GM12878 (cell line): ENCODE data around the gene HES7. TPM values are rescaled to one million over a fixed set of nuclear protein-coding genes. Genes with fewer than 3 reads are reported as not detected.

Source experiments
- BACH1 ChIP-seq: fragments of 450-650 bp; IDR thresholded peaks from 2 replicates; pipeline ENCODE4 v1.6.1; 2017; ENCODE audit warnings: mild to moderate bottlenecking, borderline replicate concordance
- BMI1 ChIP-seq: fragments of 450-650 bp; IDR thresholded peaks from 2 replicates; pipeline ENCODE4 v1.6.1; 2016; ENCODE audit warnings: mild to moderate bottlenecking, moderate library complexity, borderline replicate concordance
- CBFB ChIP-seq: IDR thresholded peaks from 2 replicates; pipeline ENCODE4 v1.6.1; 2016; ENCODE audit warnings: antibody characterized with exemption, low read depth
- ETV6 ChIP-seq, 2 experiments: fragments of 450-650 bp in 1 of 2; IDR thresholded peaks in 1 of 2; conservative IDR thresholded peaks in 1 of 2; 2 replicates each; pipeline ENCODE4 v1.6.1; 2014; ENCODE audit warnings: antibody characterized with exemption in 1 of 2, borderline replicate concordance in 1 of 2, low read depth in 1 of 2, mild to moderate bottlenecking in 1 of 2, moderate library complexity in 1 of 2
- GABPA ChIP-seq: IDR thresholded peaks from 2 replicates; pipeline ENCODE4 v1.6.1; 2014; ENCODE audit warnings: antibody characterized with exemption, low read depth, mild to moderate bottlenecking, inconsistent platforms
- GATAD2B ChIP-seq: fragments of 450-650 bp; conservative IDR thresholded peaks from 2 replicates; pipeline ENCODE4 v1.6.1; 2017; ENCODE audit warnings: low read depth, mild to moderate bottlenecking, moderate library complexity
- HCFC1 ChIP-seq: fragments of 150-350 bp; IDR thresholded peaks from 2 replicates; pipeline ENCODE4 v1.6.1; 2014; ENCODE audit warnings: low read length
- LARP7 ChIP-seq: fragments of 450-650 bp; IDR thresholded peaks from 2 replicates; pipeline ENCODE4 v1.6.1; 2017; ENCODE audit warnings: mild to moderate bottlenecking
- NFYA ChIP-seq: IDR thresholded peaks from 2 replicates; pipeline ENCODE4 v1.6.1; 2011; ENCODE audit warnings: low read depth, mild to moderate bottlenecking, low read length, improper control_type of control experiment, borderline replicate concordance
- PML ChIP-seq: IDR thresholded peaks from 2 replicates; pipeline ENCODE4 v1.6.1; 2012; ENCODE audit warnings: low read length, inconsistent platforms
- RAD21 ChIP-seq: IDR thresholded peaks from 2 replicates; pipeline ENCODE4 v1.6.1; 2011; ENCODE audit warnings: mild to moderate bottlenecking, low read depth, low read length, moderate library complexity; ENCODE audit not compliant: insufficient read depth
- SMC3 ChIP-seq: IDR thresholded peaks from 2 replicates; pipeline ENCODE4 v1.6.1; 2011; ENCODE audit warnings: low read length, improper control_type of control experiment, borderline replicate concordance
- SUZ12 ChIP-seq: fragments of 200-600 bp; sonication (generic); IDR thresholded peaks from one replicate; pipeline ENCODE4 v1.6.1; 2018; ENCODE audit warnings: antibody characterized with exemption, mild to moderate bottlenecking; ENCODE audit not compliant: unreplicated experiment
- TARDBP ChIP-seq: IDR thresholded peaks from 2 replicates; pipeline ENCODE4 v1.6.1; 2016; ENCODE audit warnings: borderline replicate concordance
- WRNIP1 ChIP-seq: IDR thresholded peaks from 2 replicates; pipeline ENCODE4 v1.6.1; 2011; ENCODE audit warnings: low read depth, low read length, improper control_type of control experiment, borderline replicate concordance
- ZNF207 ChIP-seq: fragments of 450-650 bp; IDR thresholded peaks from 2 replicates; pipeline ENCODE4 v1.6.1; 2014; ENCODE audit warnings: antibody characterized with exemption, mild to moderate bottlenecking, borderline replicate concordance
- ZNF217 ChIP-seq: fragments of 450-650 bp; IDR thresholded peaks from 2 replicates; pipeline ENCODE4 v1.6.1; 2017; ENCODE audit warnings: antibody characterized with exemption, mild to moderate bottlenecking
- polyA plus RNA-seq, 11 experiments: library from polyadenylated mRNA; depleted of rRNA in 4 of 11; unstranded in 6 of 11; stranded (reverse) in 5 of 11; fragments of >200 nt; fragmentation: Nextera tagmentation in 4 of 11; fragmentation: Illumina TruSeq in 1 of 11; extraction: Ambion mirVana in 4 of 11; extraction: Trizol in 1 of 11; gene quantifications; 1 replicate in 1 of 11; 2 replicates in 10 of 11; pipeline versions ENCODE4 v1.2.1 to v1.2.3, GENCODE V29; 2011 to 2016; ENCODE audit warnings: inconsistent platforms in 2 of 11, missing spikeins in 2 of 11, low read depth in 1 of 11
- total RNA-seq, 4 experiments: library from RNA; depleted of rRNA in 3 of 4; stranded (reverse); fragments of >200 nt in 3 of 4; fragmentation: Illumina TruSeq in 1 of 4; extraction: Trizol in 1 of 4; gene quantifications; 2 replicates each; pipeline versions ENCODE4 v1.2.1 to v1.2.3, GENCODE V29; 2013 to 2021
- TF ChIP-seq, protein P1 (sequence below): IDR thresholded peaks from 2 replicates; pipeline ENCODE4 v1.6.1; 2011; ENCODE audit warnings: low read depth, low read length, improper control_type of control experiment, borderline replicate concordance
- TF ChIP-seq, protein P2 (sequence below): fragments of 450-650 bp; formaldehyde crosslinking; IDR thresholded peaks from 2 replicates; pipeline ENCODE4 v1.5.0; 2022; ENCODE audit warnings: mild to moderate bottlenecking, missing genetic modification characterization
- TF ChIP-seq, protein P3 (sequence below): fragments of 150-350 bp; IDR thresholded peaks from 2 replicates; pipeline ENCODE4 v1.6.1; 2016; ENCODE audit warnings: low read depth, low read length

HES7 gene
- total and polyA plus RNA-seq, 10 of the 15 experiments (the other 5 are each of a cell fraction or from before 2014, with no cell fraction given), result 0.07 to 1.3 (median 0.63) TPM; not detected in 4

DNA sequence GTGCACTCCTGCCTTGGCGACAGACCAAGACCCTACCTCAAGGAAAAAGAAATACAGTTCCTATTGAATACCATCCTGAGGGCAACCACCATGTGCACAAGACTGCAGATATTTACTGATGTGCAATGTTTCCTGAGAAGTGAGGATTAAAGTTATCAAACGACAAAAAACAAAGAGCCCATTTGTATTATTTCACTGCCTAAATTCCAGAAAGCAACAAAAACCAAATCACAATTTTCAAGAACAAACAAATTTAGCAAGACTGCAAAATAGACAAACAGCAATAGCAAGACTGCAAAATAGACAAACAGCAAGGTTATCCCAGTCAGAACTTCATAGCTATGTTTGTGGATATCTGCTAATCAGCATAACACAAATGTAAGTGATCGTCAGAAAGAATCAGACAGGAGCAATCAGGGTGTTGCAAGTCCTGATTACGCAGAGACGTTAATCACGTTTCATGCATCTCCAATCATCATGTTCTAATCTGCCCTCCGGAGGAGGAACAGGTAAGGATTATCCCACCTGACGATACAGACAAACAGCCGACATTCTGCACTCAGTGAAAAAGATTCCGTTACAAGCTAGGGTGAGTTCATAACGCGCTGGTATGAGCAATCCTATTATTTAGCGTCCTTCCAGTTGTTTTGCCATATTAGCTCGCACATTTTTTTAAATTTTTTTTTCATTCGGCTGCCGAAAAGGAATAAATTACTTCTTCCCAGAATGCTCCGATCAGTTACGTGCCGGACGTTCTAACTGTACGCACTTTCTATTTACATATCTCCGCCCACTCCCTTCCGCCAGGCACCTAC is 49.4 kb upstream of the HES7 start (continued):
- TF ChIP-seq, protein P1, sequence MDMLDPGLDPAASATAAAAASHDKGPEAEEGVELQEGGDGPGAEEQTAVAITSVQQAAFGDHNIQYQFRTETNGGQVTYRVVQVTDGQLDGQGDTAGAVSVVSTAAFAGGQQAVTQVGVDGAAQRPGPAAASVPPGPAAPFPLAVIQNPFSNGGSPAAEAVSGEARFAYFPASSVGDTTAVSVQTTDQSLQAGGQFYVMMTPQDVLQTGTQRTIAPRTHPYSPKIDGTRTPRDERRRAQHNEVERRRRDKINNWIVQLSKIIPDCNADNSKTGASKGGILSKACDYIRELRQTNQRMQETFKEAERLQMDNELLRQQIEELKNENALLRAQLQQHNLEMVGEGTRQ, result no peak
- TF ChIP-seq CBFB, result peak; percentile 100
- no peak for TF ChIP-seq NFYA
- 0 out of 2 replicates have a peak, but pooled peaks have one; percentile 33 for TF ChIP-seq ZNF217
- TF ChIP-seq BMI1, result peak; percentile 98
- TF ChIP-seq LARP7, result peak; percentile 93
- TF ChIP-seq RAD21, result no peak
- no peak for TF ChIP-seq SUZ12
- peak; percentile 100 for TF ChIP-seq PML
- TF ChIP-seq HCFC1, result peak; percentile 72
- TF ChIP-seq BACH1, result peak; percentile 100
- TF ChIP-seq WRNIP1, result no peak
- TF ChIP-seq, protein P2, sequence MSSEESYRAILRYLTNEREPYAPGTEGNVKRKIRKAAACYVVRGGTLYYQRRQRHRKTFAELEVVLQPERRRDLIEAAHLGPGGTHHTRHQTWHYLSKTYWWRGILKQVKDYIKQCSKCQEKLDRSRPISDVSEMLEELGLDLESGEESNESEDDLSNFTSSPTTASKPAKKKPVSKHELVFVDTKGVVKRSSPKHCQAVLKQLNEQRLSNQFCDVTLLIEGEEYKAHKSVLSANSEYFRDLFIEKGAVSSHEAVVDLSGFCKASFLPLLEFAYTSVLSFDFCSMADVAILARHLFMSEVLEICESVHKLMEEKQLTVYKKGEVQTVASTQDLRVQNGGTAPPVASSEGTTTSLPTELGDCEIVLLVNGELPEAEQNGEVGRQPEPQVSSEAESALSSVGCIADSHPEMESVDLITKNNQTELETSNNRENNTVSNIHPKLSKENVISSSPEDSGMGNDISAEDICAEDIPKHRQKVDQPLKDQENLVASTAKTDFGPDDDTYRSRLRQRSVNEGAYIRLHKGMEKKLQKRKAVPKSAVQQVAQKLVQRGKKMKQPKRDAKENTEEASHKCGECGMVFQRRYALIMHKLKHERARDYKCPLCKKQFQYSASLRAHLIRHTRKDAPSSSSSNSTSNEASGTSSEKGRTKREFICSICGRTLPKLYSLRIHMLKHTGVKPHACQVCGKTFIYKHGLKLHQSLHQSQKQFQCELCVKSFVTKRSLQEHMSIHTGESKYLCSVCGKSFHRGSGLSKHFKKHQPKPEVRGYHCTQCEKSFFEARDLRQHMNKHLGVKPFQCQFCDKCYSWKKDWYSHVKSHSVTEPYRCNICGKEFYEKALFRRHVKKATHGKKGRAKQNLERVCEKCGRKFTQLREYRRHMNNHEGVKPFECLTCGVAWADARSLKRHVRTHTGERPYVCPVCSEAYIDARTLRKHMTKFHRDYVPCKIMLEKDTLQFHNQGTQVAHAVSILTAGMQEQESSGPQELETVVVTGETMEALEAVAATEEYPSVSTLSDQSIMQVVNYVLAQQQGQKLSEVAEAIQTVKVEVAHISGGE (CRISPR knock-in tag), result peak; percentile 81
- no peak for TF ChIP-seq SMC3
- peak; percentile 68 for TF ChIP-seq GABPA
- peak in 1 of 2 experiments; percentile 85; a peak in 1 of 4 replicates for TF ChIP-seq ETV6 (conservative IDR thresholded peaks at IDR 0.05 in 1 of 2, IDR thresholded peaks at IDR 0.05 in 1 of 2; ENCODE audit: borderline replicate concordance in 1 of 2, low read depth in 1 of 2)
- TF ChIP-seq ZNF207, result no peak; the same call in 1 of the 2 replicates
- TF ChIP-seq, protein P3, sequence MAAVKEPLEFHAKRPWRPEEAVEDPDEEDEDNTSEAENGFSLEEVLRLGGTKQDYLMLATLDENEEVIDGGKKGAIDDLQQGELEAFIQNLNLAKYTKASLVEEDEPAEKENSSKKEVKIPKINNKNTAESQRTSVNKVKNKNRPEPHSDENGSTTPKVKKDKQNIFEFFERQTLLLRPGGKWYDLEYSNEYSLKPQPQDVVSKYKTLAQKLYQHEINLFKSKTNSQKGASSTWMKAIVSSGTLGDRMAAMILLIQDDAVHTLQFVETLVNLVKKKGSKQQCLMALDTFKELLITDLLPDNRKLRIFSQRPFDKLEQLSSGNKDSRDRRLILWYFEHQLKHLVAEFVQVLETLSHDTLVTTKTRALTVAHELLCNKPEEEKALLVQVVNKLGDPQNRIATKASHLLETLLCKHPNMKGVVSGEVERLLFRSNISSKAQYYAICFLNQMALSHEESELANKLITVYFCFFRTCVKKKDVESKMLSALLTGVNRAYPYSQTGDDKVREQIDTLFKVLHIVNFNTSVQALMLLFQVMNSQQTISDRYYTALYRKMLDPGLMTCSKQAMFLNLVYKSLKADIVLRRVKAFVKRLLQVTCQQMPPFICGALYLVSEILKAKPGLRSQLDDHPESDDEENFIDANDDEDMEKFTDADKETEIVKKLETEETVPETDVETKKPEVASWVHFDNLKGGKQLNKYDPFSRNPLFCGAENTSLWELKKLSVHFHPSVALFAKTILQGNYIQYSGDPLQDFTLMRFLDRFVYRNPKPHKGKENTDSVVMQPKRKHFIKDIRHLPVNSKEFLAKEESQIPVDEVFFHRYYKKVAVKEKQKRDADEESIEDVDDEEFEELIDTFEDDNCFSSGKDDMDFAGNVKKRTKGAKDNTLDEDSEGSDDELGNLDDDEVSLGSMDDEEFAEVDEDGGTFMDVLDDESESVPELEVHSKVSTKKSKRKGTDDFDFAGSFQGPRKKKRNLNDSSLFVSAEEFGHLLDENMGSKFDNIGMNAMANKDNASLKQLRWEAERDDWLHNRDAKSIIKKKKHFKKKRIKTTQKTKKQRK, result peak; percentile 59; the same call in 1 of the 2 replicates
- TF ChIP-seq GATAD2B, result peak; percentile 77
- TF ChIP-seq TARDBP, result peak; percentile 100
